CD8-positive, alpha-beta memory T cell (primary cell): Measurements from ENCODE around the gene MRPL50. TPM values are rescaled to one million over a fixed set of nuclear protein-coding genes. Genes with fewer than 3 reads are reported as not detected.

Experiments used
- CTCF ChIA-PET: fragments of 350-600 bp; sonication (Branson Sonifier 250); formaldehyde crosslinking; loops from one replicate; lab custom pipeline; 2021; ENCODE audit warnings: antibody characterized with exemption; lab: Charles Lee
- POLR2A ChIA-PET: fragments of 350-600 bp; sonication (Branson Sonifier 250); formaldehyde crosslinking; loops from one replicate; lab custom pipeline; 2021; ENCODE audit warnings: antibody characterized with exemption; lab: Charles Lee
- DNase-seq, 5 donors: peaks; one replicate each; pipeline versions ENCODE4 v3.0.0 to v3.0.0-alpha.2; 2020 to 2022; ENCODE audit warnings: mixed read lengths in 1 of 5
- H3K27ac ChIP-seq: one replicate; pipeline ENCODE4 v1.7.0; 2013; ENCODE audit warnings: low read depth, mild to moderate bottlenecking, low read length, moderate library complexity
- H3K27me3 ChIP-seq: 2 replicates; pipeline ENCODE4 v1.7.0; 2013; ENCODE audit warnings: low read length, mild to moderate bottlenecking; ENCODE audit not compliant: insufficient read depth, poor library complexity, severe bottlenecking
- H3K36me3 ChIP-seq: 2 replicates; pipeline ENCODE4 v1.7.0; 2013; ENCODE audit warnings: mild to moderate bottlenecking, low read length, moderate library complexity; ENCODE audit not compliant: insufficient read depth
- H3K4me1 ChIP-seq: 2 replicates; pipeline ENCODE4 v1.7.0; 2013; ENCODE audit warnings: mild to moderate bottlenecking, low read length, moderate library complexity; ENCODE audit not compliant: insufficient read depth
- H3K4me3 ChIP-seq: 2 replicates; pipeline ENCODE4 v1.7.0; 2013; ENCODE audit warnings: mild to moderate bottlenecking, low read length
- H3K9me3 ChIP-seq: 2 replicates; pipeline ENCODE4 v1.7.0; 2013; ENCODE audit warnings: mild to moderate bottlenecking, low read length
- H3K27ac Mint-ChIP-seq, 8 donors: one replicate each; pipeline ENCODE4 v1.8.0; 2020 to 2021; ENCODE audit warnings: mixed read lengths in 8 of 8, mild to moderate bottlenecking in 6 of 8, inconsistent platforms in 3 of 8, moderate library complexity in 3 of 8
- H3K27me3 Mint-ChIP-seq, 2 donors: one replicate each; pipeline ENCODE4 v1.8.0; 2020 to 2021; ENCODE audit warnings: mixed read lengths in 2 of 2, mild to moderate bottlenecking in 1 of 2, moderate library complexity in 1 of 2
- H3K36me3 Mint-ChIP-seq, 3 donors: one replicate each; pipeline ENCODE4 v1.8.0; 2020 to 2021; ENCODE audit warnings: mixed read lengths in 3 of 3, inconsistent platforms in 1 of 3, mild to moderate bottlenecking in 1 of 3
- H3K4me1 Mint-ChIP-seq, 3 donors: one replicate each; pipeline ENCODE4 v1.8.0; 2020 to 2021; ENCODE audit warnings: mixed read lengths in 3 of 3, inconsistent platforms in 1 of 3, mild to moderate bottlenecking in 1 of 3
- H3K4me3 Mint-ChIP-seq, 7 donors: one replicate each; pipeline ENCODE4 v1.8.0; 2020 to 2021; ENCODE audit warnings: mixed read lengths in 7 of 7, mild to moderate bottlenecking in 6 of 7, moderate library complexity in 4 of 7, inconsistent platforms in 2 of 7
- H3K9me3 Mint-ChIP-seq, 5 donors: one replicate each; pipeline ENCODE4 v1.8.0; 2020 to 2022; ENCODE audit warnings: mixed read lengths in 5 of 5, mild to moderate bottlenecking in 3 of 5, moderate library complexity in 2 of 5, inconsistent platforms in 1 of 5
- polyA plus RNA-seq: library from polyadenylated mRNA; unstranded; fragments of 300-500 nt; fragmentation: Illumina TruSeq; gene quantifications from one replicate; pipeline ENCODE4 v1.2.3, GENCODE V29; 2021
- total RNA-seq, 2 experiments: library from RNA; stranded (reverse); gene quantifications; one replicate each; pipeline ENCODE4 v1.2.3, GENCODE V29; 2021

The MRPL50 gene
- total and polyA plus RNA-seq, 3 experiments from 2014 or later, result 13.0 to 16.4 (median 16.2) TPM

- Histone ChIP-seq H3K27me3 (no peaks in the 10 kb centered on the region), H3K9me3 (no peaks in the 10 kb centered on the region), H3K4me1 (no peaks in the 10 kb centered on the region), H3K27ac (no peak overlapping the region), H3K36me3 (no peaks in the 10 kb centered on the region), H3K4me3 (no peak overlapping the region)
- no peaks in the 10 kb centered on the region for H3K4me1 Mint-ChIP-seq
- ChIA-PET POLR2A (no interaction called here), CTCF (no interaction called here)
- H3K9me3 Mint-ChIP-seq, result peaks cover 0 to 2% (median 0%) of the 10 kb centered on the region in 5 donors
- no peak overlapping the region for H3K27ac Mint-ChIP-seq
- DNase-seq, result no peak
- no peaks in the 10 kb centered on the region for H3K36me3 Mint-ChIP-seq
- no peak overlapping the region for H3K4me3 Mint-ChIP-seq
- H3K27me3 Mint-ChIP-seq, result peaks cover 0 to 37% of the 10 kb centered on the region in 2 donors
Observed at GRCh38 chr9:101369884-101370531, 28.4 kb downstream of the MRPL50 start.

DNA sequence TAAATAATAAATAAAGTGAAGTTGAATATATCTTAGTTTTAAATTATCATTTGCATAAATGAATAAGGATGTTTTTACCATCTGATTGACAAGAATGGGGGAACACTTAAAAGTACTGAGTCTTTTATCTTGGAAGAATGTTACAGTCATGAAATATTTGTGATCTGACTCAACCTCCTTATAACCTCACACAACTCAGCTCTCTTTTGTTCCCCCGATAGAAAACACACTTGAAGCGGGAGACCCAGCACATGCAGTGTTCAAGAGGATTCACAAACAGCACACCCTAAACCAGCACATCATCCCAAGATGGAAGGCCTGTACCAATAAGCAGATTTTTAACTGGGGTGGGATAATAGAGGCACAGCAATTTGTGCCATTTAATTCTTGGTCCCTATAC, 29.1 kb downstream of the MRPL50 start:
- no peak for DNase-seq
- Histone ChIP-seq H3K4me1 (no peaks in the 10 kb centered on the region), H3K27ac (no peak overlapping the region), H3K36me3 (no peaks in the 10 kb centered on the region), H3K4me3 (no peak overlapping the region), H3K27me3 (no peaks in the 10 kb centered on the region), H3K9me3 (no peaks in the 10 kb centered on the region)
- H3K4me3 Mint-ChIP-seq, result no peak overlapping the region
- ChIA-PET CTCF (no interaction called here), POLR2A (no interaction called here)
- H3K9me3 Mint-ChIP-seq, result peaks cover 0 to 2% (median 0%) of the 10 kb centered on the region in 5 donors
- H3K27me3 Mint-ChIP-seq, result peaks cover 0 to 29% of the 10 kb centered on the region in 2 donors
- H3K4me1 Mint-ChIP-seq, result no peaks in the 10 kb centered on the region
- no peaks in the 10 kb centered on the region for H3K36me3 Mint-ChIP-seq
- peak overlapping the region in 1 of 8 donors; percentile 69 for H3K27ac Mint-ChIP-seq

GRCh38 chr9:101367323-101367722, 31.1 kb downstream of the MRPL50 start:
- POLR2A ChIA-PET, result no interaction called here

GRCh38 chr9:101366038-101366756, 32.2 kb downstream of the MRPL50 start:
- no peak overlapping the region for H3K27ac ChIP-seq
- H3K9me3 ChIP-seq, result no peaks in the 10 kb centered on the region
- POLR2A ChIA-PET, result no interaction called here
- Mint-ChIP-seq H3K4me1 (no peaks in the 10 kb centered on the region), H3K27ac (no peak overlapping the region), H3K4me3 (no peak overlapping the region), H3K36me3 (no peaks in the 10 kb centered on the region), H3K27me3 (peaks cover 0 to 27% of the 10 kb centered on the region in 2 donors), H3K9me3 (no peaks in the 10 kb centered on the region)
- H3K36me3 ChIP-seq, result no peaks in the 10 kb centered on the region
- DNase-seq, result no peak
- no peaks in the 10 kb centered on the region for H3K27me3 ChIP-seq
- CTCF ChIA-PET, result no interaction called here
- no peaks in the 10 kb centered on the region for H3K4me1 ChIP-seq
- H3K4me3 ChIP-seq, result no peak overlapping the region

More at GRCh38 chr9:101367323-101367722, 31.1 kb downstream of the MRPL50 start:
- Histone ChIP-seq H3K9me3 (no peaks in the 10 kb centered on the region), H3K27ac (no peak overlapping the region), H3K4me1 (no peaks in the 10 kb centered on the region), H3K4me3 (no peak overlapping the region), H3K27me3 (no peaks in the 10 kb centered on the region), H3K36me3 (no peaks in the 10 kb centered on the region)
- Mint-ChIP-seq H3K4me1 (no peaks in the 10 kb centered on the region), H3K9me3 (peaks cover 0 to 2% (median 0%) of the 10 kb centered on the region in 5 donors), H3K36me3 (no peaks in the 10 kb centered on the region), H3K4me3 (no peak overlapping the region), H3K27me3 (peaks cover 0 to 34% of the 10 kb centered on the region in 2 donors), H3K27ac (no peak overlapping the region)
- no peak for DNase-seq
- CTCF ChIA-PET, result no interaction called here

DNA sequence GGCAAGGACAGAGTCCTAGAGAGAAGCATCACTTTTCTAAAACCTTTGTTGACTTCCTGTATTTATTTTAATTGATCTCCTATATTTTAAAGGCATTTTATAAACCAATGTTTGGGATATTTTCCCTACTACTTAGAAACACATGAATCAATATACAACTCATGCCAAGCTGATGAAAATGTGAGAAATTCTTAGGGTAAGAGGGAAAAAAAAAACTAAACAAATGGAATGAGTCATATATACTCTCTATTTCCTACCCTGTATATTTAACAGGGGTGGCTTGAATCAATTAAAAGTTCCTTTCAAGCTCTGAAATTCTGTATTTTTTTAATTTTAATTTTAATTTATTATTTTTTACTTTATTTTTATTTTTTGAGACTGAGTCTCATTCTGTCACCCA, 33.2 kb downstream of the MRPL50 start:
- Mint-ChIP-seq H3K4me1 (no peaks in the 10 kb centered on the region), H3K27ac (no peak overlapping the region), H3K4me3 (no peak overlapping the region), H3K27me3 (peaks cover 0 to 22% of the 10 kb centered on the region in 2 donors), H3K9me3 (no peaks in the 10 kb centered on the region), H3K36me3 (no peaks in the 10 kb centered on the region)
- Histone ChIP-seq H3K27me3 (no peaks in the 10 kb centered on the region), H3K27ac (no peak overlapping the region), H3K36me3 (no peaks in the 10 kb centered on the region), H3K4me3 (no peak overlapping the region), H3K9me3 (no peaks in the 10 kb centered on the region), H3K4me1 (no peaks in the 10 kb centered on the region)
- DNase-seq, result no peak
- ChIA-PET CTCF (no interaction called here), POLR2A (no interaction called here)

- no peaks in the 10 kb centered on the region for H3K36me3 Mint-ChIP-seq
- no peak overlapping the region for H3K27ac Mint-ChIP-seq
- no peaks in the 10 kb centered on the region for H3K4me1 Mint-ChIP-seq
- no peak overlapping the region for H3K4me3 Mint-ChIP-seq
- peaks cover 0 to 18% of the 10 kb centered on the region in 2 donors for H3K27me3 Mint-ChIP-seq
- POLR2A ChIA-PET, result no interaction called here
- Histone ChIP-seq H3K27me3 (no peaks in the 10 kb centered on the region), H3K4me3 (no peak overlapping the region), H3K27ac (no peak overlapping the region), H3K4me1 (no peaks in the 10 kb centered on the region), H3K36me3 (no peaks in the 10 kb centered on the region), H3K9me3 (no peaks in the 10 kb centered on the region)
- DNase-seq, result no peak
- peaks cover 0 to under 1% (median 0%) of the 10 kb centered on the region in 5 donors for H3K9me3 Mint-ChIP-seq
- CTCF ChIA-PET, result no interaction called here
Observed at GRCh38 chr9:101362450-101362849, 36.0 kb downstream of the MRPL50 start.

- ChIA-PET CTCF (no interaction called here), POLR2A (no interaction called here)
- H3K4me3 ChIP-seq, result no peak overlapping the region
- H3K4me3 Mint-ChIP-seq, result no peak overlapping the region
- no peaks in the 10 kb centered on the region for H3K4me1 Mint-ChIP-seq
- no peak overlapping the region for H3K27ac ChIP-seq
- no peak for DNase-seq
- H3K9me3 Mint-ChIP-seq, result peaks cover 0 to 3% (median 0%) of the 10 kb centered on the region in 5 donors
- peaks cover 0 to 6% of the 10 kb centered on the region in 2 donors for H3K27me3 Mint-ChIP-seq
- no peaks in the 10 kb centered on the region for H3K9me3 ChIP-seq
- no peaks in the 10 kb centered on the region for H3K36me3 Mint-ChIP-seq
- no peak overlapping the region for H3K27ac Mint-ChIP-seq
- H3K4me1 ChIP-seq, result no peaks in the 10 kb centered on the region
- no peaks in the 10 kb centered on the region for H3K27me3 ChIP-seq
- H3K36me3 ChIP-seq, result no peaks in the 10 kb centered on the region
Observed at GRCh38 chr9:101360647-101361046, 37.8 kb downstream of the MRPL50 start.

GRCh38 chr9:101359679-101360078, 38.7 kb downstream of the MRPL50 start:
- Mint-ChIP-seq H3K27me3 (peaks cover 0 to 6% of the 10 kb centered on the region in 2 donors), H3K4me3 (no peak overlapping the region), H3K9me3 (peaks cover 0 to 3% (median 0%) of the 10 kb centered on the region in 5 donors), H3K27ac (no peak overlapping the region), H3K4me1 (no peaks in the 10 kb centered on the region), H3K36me3 (no peaks in the 10 kb centered on the region)
- no peaks in the 10 kb centered on the region for H3K9me3 ChIP-seq
- ChIA-PET CTCF (no interaction called here), POLR2A (no interaction called here)
- H3K4me3 ChIP-seq, result no peak overlapping the region
- no peaks in the 10 kb centered on the region for H3K36me3 ChIP-seq
- no peaks in the 10 kb centered on the region for H3K27me3 ChIP-seq
- H3K27ac ChIP-seq, result no peak overlapping the region
- no peak for DNase-seq
- no peaks in the 10 kb centered on the region for H3K4me1 ChIP-seq
